HEK293 (cell line): ENCODE measurements around the gene BAD.

ENCODE experiments used
- ELK4 ChIP-seq: IDR thresholded peaks from 2 replicates; pipeline ENCODE4 v1.6.1; 2011; ENCODE audit warnings: mild to moderate bottlenecking, low read depth, low read length, borderline replicate concordance
- GLIS1 ChIP-seq: fragments of 450-650 bp; formaldehyde crosslinking; IDR thresholded peaks from 2 replicates; pipeline ENCODE4 v1.5.1; 2016; ENCODE audit warnings: missing biosample characterization, missing genetic modification characterization
- GLIS2 ChIP-seq: fragments of 450-650 bp; formaldehyde crosslinking; IDR thresholded peaks from 2 replicates; pipeline ENCODE4 v1.5.1; 2016; ENCODE audit warnings: missing biosample characterization, missing genetic modification characterization
- HOXA7 ChIP-seq: sonication (generic); formaldehyde crosslinking; IDR thresholded peaks from 2 replicates; pipeline ENCODE4 v1.8.1; 2022; ENCODE audit warnings: missing genetic modification reagents, borderline replicate concordance
- MYNN ChIP-seq: fragments of 450-650 bp; formaldehyde crosslinking; IDR thresholded peaks from 2 replicates; pipeline ENCODE4 v1.5.1; 2016; ENCODE audit warnings: missing biosample characterization, missing genetic modification characterization, borderline replicate concordance
- PRDM1 ChIP-seq: fragments of 450-650 bp; formaldehyde crosslinking; IDR thresholded peaks from 2 replicates; pipeline ENCODE4; 2016; ENCODE audit warnings: missing biosample characterization, missing genetic modification characterization
- PRDM10 ChIP-seq: fragments of 450-650 bp; formaldehyde crosslinking; IDR thresholded peaks from 2 replicates; pipeline ENCODE4 v1.5.1; 2016; ENCODE audit warnings: missing biosample characterization, missing genetic modification characterization
- SCRT2 ChIP-seq: fragments of 450-650 bp; formaldehyde crosslinking; IDR thresholded peaks from 2 replicates; pipeline ENCODE4 v1.5.1; 2016; ENCODE audit warnings: missing biosample characterization, missing genetic modification characterization
- YY2 ChIP-seq: fragments of 450-650 bp; formaldehyde crosslinking; IDR thresholded peaks from 2 replicates; pipeline ENCODE4 v1.5.1; 2016; ENCODE audit warnings: missing biosample characterization, missing genetic modification characterization
- ZBTB20 ChIP-seq: fragments of 450-650 bp; formaldehyde crosslinking; IDR thresholded peaks from 2 replicates; pipeline ENCODE4 v1.5.1; 2016; ENCODE audit warnings: missing biosample characterization, missing genetic modification characterization
- ZBTB48 ChIP-seq: fragments of 450-650 bp; formaldehyde crosslinking; IDR thresholded peaks from 2 replicates; pipeline ENCODE4 v1.5.1; 2016; ENCODE audit warnings: missing biosample characterization, missing genetic modification characterization
- ZBTB8A ChIP-seq: fragments of 450-650 bp; formaldehyde crosslinking; IDR thresholded peaks from 2 replicates; pipeline ENCODE4 v1.5.1; 2016; ENCODE audit warnings: missing biosample characterization, missing genetic modification characterization
- ZFHX2 ChIP-seq: fragments of 450-650 bp; formaldehyde crosslinking; conservative IDR thresholded peaks from 2 replicates; pipeline ENCODE4 v1.5.1; 2016; ENCODE audit warnings: missing biosample characterization, missing genetic modification characterization
- ZNF121 ChIP-seq: fragments of 450-650 bp; formaldehyde crosslinking; IDR thresholded peaks from 2 replicates; pipeline ENCODE4 v1.5.1; 2016; ENCODE audit warnings: missing biosample characterization, missing genetic modification characterization
- ZNF132 ChIP-seq: fragments of 450-650 bp; formaldehyde crosslinking; IDR thresholded peaks from 2 replicates; pipeline ENCODE4 v1.5.1; 2017; ENCODE audit warnings: missing biosample characterization, missing genetic modification characterization, borderline replicate concordance
- ZNF133 ChIP-seq: fragments of 450-650 bp; formaldehyde crosslinking; IDR thresholded peaks from 2 replicates; pipeline ENCODE4 v1.5.1; 2016; ENCODE audit warnings: missing biosample characterization, missing genetic modification characterization
- ZNF18 ChIP-seq: fragments of 450-650 bp; formaldehyde crosslinking; IDR thresholded peaks from 2 replicates; pipeline ENCODE4 v1.5.1; 2016; ENCODE audit warnings: missing biosample characterization, missing genetic modification characterization
- ZNF223 ChIP-seq: fragments of 450-650 bp; formaldehyde crosslinking; IDR thresholded peaks from 2 replicates; pipeline ENCODE4 v1.5.1; 2016; ENCODE audit warnings: missing biosample characterization, missing genetic modification characterization
- ZNF26 ChIP-seq: fragments of 450-650 bp; formaldehyde crosslinking; IDR thresholded peaks from 2 replicates; pipeline ENCODE4 v1.5.1; 2016; ENCODE audit warnings: missing biosample characterization, missing genetic modification characterization
- ZNF311 ChIP-seq: fragments of 450-650 bp; formaldehyde crosslinking; IDR thresholded peaks from 2 replicates; pipeline ENCODE4 v1.5.1; 2017; ENCODE audit warnings: missing biosample characterization, missing genetic modification characterization, borderline replicate concordance
- ZNF324 ChIP-seq: fragments of 450-650 bp; formaldehyde crosslinking; IDR thresholded peaks from 2 replicates; pipeline ENCODE4 v1.5.1; 2016; ENCODE audit warnings: missing biosample characterization, missing genetic modification characterization
- ZNF362 ChIP-seq: fragments of 450-650 bp; formaldehyde crosslinking; IDR thresholded peaks from 2 replicates; pipeline ENCODE4 v1.5.1; 2016; ENCODE audit warnings: missing biosample characterization, missing genetic modification characterization
- ZNF366 ChIP-seq: fragments of 450-650 bp; formaldehyde crosslinking; conservative IDR thresholded peaks from 2 replicates; pipeline ENCODE4 v1.5.1; 2016; ENCODE audit warnings: missing biosample characterization, missing genetic modification characterization
- ZNF423 ChIP-seq: fragments of 450-650 bp; formaldehyde crosslinking; IDR thresholded peaks from 2 replicates; pipeline ENCODE4 v1.5.1; 2016; ENCODE audit warnings: missing biosample characterization, missing genetic modification characterization
- ZNF510 ChIP-seq: fragments of 450-650 bp; formaldehyde crosslinking; IDR thresholded peaks from 2 replicates; pipeline ENCODE4 v1.5.1; 2018; ENCODE audit warnings: mild to moderate bottlenecking, missing genetic modification characterization, missing biosample characterization; ENCODE audit not compliant: insufficient replicate concordance
- ZNF530 ChIP-seq: fragments of 450-650 bp; formaldehyde crosslinking; IDR thresholded peaks from 2 replicates; pipeline ENCODE4 v1.5.1; 2016; ENCODE audit warnings: low read depth, missing biosample characterization, missing genetic modification characterization
- ZNF544 ChIP-seq: fragments of 450-650 bp; formaldehyde crosslinking; IDR thresholded peaks from 2 replicates; pipeline ENCODE4 v1.5.0; 2017; ENCODE audit warnings: missing biosample characterization, missing genetic modification characterization
- ZNF548 ChIP-seq: fragments of 450-650 bp; formaldehyde crosslinking; IDR thresholded peaks from 2 replicates; pipeline ENCODE4 v1.5.1; 2016; ENCODE audit warnings: missing biosample characterization, missing genetic modification characterization
- ZNF558 ChIP-seq: fragments of 450-650 bp; formaldehyde crosslinking; IDR thresholded peaks from 2 replicates; pipeline ENCODE4 v1.5.1; 2016; ENCODE audit warnings: missing biosample characterization, missing genetic modification characterization
- ZNF561 ChIP-seq: fragments of 450-650 bp; IDR thresholded peaks from 2 replicates; pipeline ENCODE4 v1.5.1; 2018; ENCODE audit warnings: missing biosample characterization, missing genetic modification characterization, borderline replicate concordance
- ZNF701 ChIP-seq: fragments of 450-650 bp; formaldehyde crosslinking; IDR thresholded peaks from 2 replicates; pipeline ENCODE4 v1.5.1; 2016; ENCODE audit warnings: missing biosample characterization, missing genetic modification characterization
- ZNF76 ChIP-seq: fragments of 450-650 bp; formaldehyde crosslinking; IDR thresholded peaks from 2 replicates; pipeline ENCODE4; 2016; ENCODE audit warnings: low read depth, missing biosample characterization, missing genetic modification characterization, borderline replicate concordance

Gene BAD

GRCh38 chr11:64331569-64332371 is 47.3 kb upstream of the BAD start (continued):
- TF ChIP-seq ELK4 (no peak), ZNF26 (tag by site-specific recombination) (no peak), GLIS1 (peak; percentile 92), ZNF133 (0 out of 2 replicates have a peak, but pooled peaks have one; percentile 14), ZNF18 (tag by site-specific recombination) (peak; percentile 97), HOXA7 (no peak), ZBTB20 (tag by site-specific recombination) (no peak), ZNF544 (tag by site-specific recombination) (no peak), YY2 (tag by site-specific recombination) (no peak), ZNF362 (tag by site-specific recombination) (no peak), ZNF548 (tag by site-specific recombination) (no peak), ZNF76 (no peak), ZNF366 (tag by site-specific recombination) (peak; percentile 56), ZBTB48 (peak; percentile 72; the same call in 1 of the 2 replicates), ZNF223 (tag by site-specific recombination) (peak; percentile 89), ZNF324 (tag by site-specific recombination) (peak; percentile 39; the same call in 1 of the 2 replicates), ZBTB8A (tag by site-specific recombination) (peak; percentile 34; the same call in 1 of the 2 replicates), PRDM1 (tag by site-specific recombination) (peak; percentile 32; the same call in 1 of the 2 replicates), ZNF558 (tag by site-specific recombination) (no peak), ZNF132 (tag by site-specific recombination) (no peak), ZNF530 (tag by site-specific recombination) (no peak), ZNF701 (tag by site-specific recombination) (no peak), ZNF561 (tag by site-specific recombination) (no peak), ZNF423 (tag by site-specific recombination) (peak; percentile 49; the same call in 1 of the 2 replicates), ZNF311 (no peak), GLIS2 (tag by site-specific recombination) (peak; percentile 71), ZNF121 (tag by site-specific recombination) (no peak), MYNN (0 out of 2 replicates have a peak, but pooled peaks have one; percentile 31), ZNF510 (tag by site-specific recombination) (no peak), PRDM10 (tag by site-specific recombination) (0 out of 2 replicates have a peak, but pooled peaks have one; percentile 43), SCRT2 (tag by site-specific recombination) (0 out of 2 replicates have a peak, but pooled peaks have one; percentile 24), ZFHX2 (tag by site-specific recombination) (peak; percentile 51)
